Epithelial cell of proximal tubule (primary cell): Measurements from ENCODE around the gene TTC28. TPM values are rescaled to one million over a fixed set of nuclear protein-coding genes. Genes with fewer than 3 reads are reported as not detected.
"Not testable (repeated sequence)": the region's sequence is repeated elsewhere in the genome, so short reads cannot be mapped to it uniquely, and the experiment has no call there.

ENCODE experiments used
- DNase-seq: peaks from one replicate; pipeline ENCODE4 v3.0.0-alpha.2; 2011; ENCODE audit warnings: low read depth
- H3K4me3 ChIP-seq: 2 replicates; pipeline ENCODE4 v1.5.1; 2011; ENCODE audit warnings: low read depth, mild to moderate bottlenecking, low read length
- CTCF ChIP-seq: conservative IDR thresholded peaks from 2 replicates; pipeline ENCODE4 v1.5.1; 2012; ENCODE audit warnings: low read depth, mild to moderate bottlenecking, low read length
- total RNA-seq: library from RNA; depleted of rRNA; stranded (reverse); fragments of >200 nt; gene quantifications from 2 replicates; pipeline ENCODE4 v1.2.3, GENCODE V29; 2015

The TTC28 gene
- total RNA-seq, 1 donor from 2014 or later, result 3.7 TPM

GRCh38 chr22:28570696-28571373 lies 108.8 kb downstream of the TTC28 start:
- TF ChIP-seq CTCF, result no peak
- DNase-seq, result no peak
- no peak overlapping the region for H3K4me3 ChIP-seq

GRCh38 chr22:28568974-28569373 lies 110.7 kb downstream of the TTC28 start:
- H3K4me3 ChIP-seq, DNase-seq: not testable (repeated sequence)

- no peak for TF ChIP-seq CTCF
- DNase-seq, result no peak
- H3K4me3 ChIP-seq, result no peak overlapping the region
Measured at GRCh38 chr22:28568099-28568498, 111.5 kb downstream of the TTC28 start.

GRCh38 chr22:28566920-28567499 lies 112.6 kb downstream of the TTC28 start:
- DNase-seq, H3K4me3 ChIP-seq: not testable (repeated sequence)

GRCh38 chr22:28563636-28564035 lies 116.0 kb downstream of the TTC28 start:
- no peak for DNase-seq
- no peak for TF ChIP-seq CTCF
- H3K4me3 ChIP-seq, result no peak overlapping the region

GRCh38 chr22:28562324-28562723 lies 117.3 kb downstream of the TTC28 start:
- no peak for DNase-seq
- H3K4me3 ChIP-seq, result no peak overlapping the region
- TF ChIP-seq CTCF, result no peak

- not testable (repeated sequence) for DNase-seq, H3K4me3 ChIP-seq
Measured at GRCh38 chr22:28560743-28561101, 118.9 kb downstream of the TTC28 start.

GRCh38 chr22:28560046-28560742 lies 119.4 kb downstream of the TTC28 start:
- H3K4me3 ChIP-seq, result no peak overlapping the region
- TF ChIP-seq CTCF, result no peak
- DNase-seq, result peak; percentile 33
